Fibroblast of lung (primary cell): ENCODE data around the gene EXOC8. TPM values are rescaled to one million over a fixed set of nuclear protein-coding genes. Genes with fewer than 3 reads are reported as not detected.

Experiments used
- DNase-seq, 2 donors: peaks; one replicate each; pipeline versions ENCODE4 v3.0.0 to v3.0.0-alpha.2; 2010; ENCODE audit warnings: low read depth in 2 of 2
- H2AFZ ChIP-seq: 2 replicates; pipeline ENCODE4 v1.5.1; 2012; ENCODE audit warnings: low read length, control low read depth, inconsistent platforms
- H3K27ac ChIP-seq: 2 replicates; pipeline ENCODE4 v1.5.1; 2011; ENCODE audit warnings: low read length, control low read depth; ENCODE audit not compliant: insufficient read depth
- H3K27me3 ChIP-seq: 2 replicates; pipeline ENCODE4 v1.5.1; 2011; ENCODE audit warnings: mild to moderate bottlenecking, low read length; ENCODE audit not compliant: control insufficient read depth, insufficient read depth
- H3K36me3 ChIP-seq: 2 replicates; pipeline ENCODE4 v1.5.1; 2011; ENCODE audit warnings: low read length; ENCODE audit not compliant: control insufficient read depth, insufficient read depth
- H3K4me1 ChIP-seq: 2 replicates; pipeline ENCODE4 v1.5.1; 2011; ENCODE audit warnings: low read length; ENCODE audit not compliant: control insufficient read depth, insufficient read depth; ENCODE audit errors: extremely low read depth
- H3K4me2 ChIP-seq: 2 replicates; pipeline ENCODE4 v1.5.1; 2011; ENCODE audit warnings: low read length, control low read depth; ENCODE audit not compliant: insufficient read depth; ENCODE audit errors: extremely low read depth
- H3K4me3 ChIP-seq, 4 experiments: fragments of 200-600 bp in 1 of 4; sonication (generic) in 1 of 4; replicated peaks in 1 of 4; 2 replicates each; pipeline ENCODE4 v1.5.1; 2011 to 2016; ENCODE audit warnings: low read length in 4 of 4, low read depth in 3 of 4, mild to moderate bottlenecking in 3 of 4, control low read depth in 2 of 4, inconsistent platforms in 1 of 4, mixed read lengths in 1 of 4; ENCODE audit not compliant: insufficient read depth in 1 of 4; ENCODE audit errors: control extremely low read depth in 1 of 4
- H3K79me2 ChIP-seq: 2 replicates; pipeline ENCODE4 v1.5.1; 2012; ENCODE audit warnings: mild to moderate bottlenecking, low read length, inconsistent platforms; ENCODE audit not compliant: control insufficient read depth, insufficient read depth
- H3K9ac ChIP-seq: 2 replicates; pipeline ENCODE4 v1.5.1; 2011; ENCODE audit warnings: mild to moderate bottlenecking, low read length, control low read depth; ENCODE audit not compliant: insufficient read depth
- H3K9me3 ChIP-seq: 2 replicates; pipeline ENCODE4 v1.5.1; 2012; ENCODE audit warnings: low read depth, low read length; ENCODE audit not compliant: control insufficient read depth, insufficient read depth
- H4K20me1 ChIP-seq: 2 replicates; pipeline ENCODE4 v1.5.1; 2011; ENCODE audit warnings: low read length; ENCODE audit not compliant: control insufficient read depth, insufficient read depth; ENCODE audit errors: extremely low read depth
- EZH2 ChIP-seq: IDR thresholded peaks from 2 replicates; pipeline ENCODE4 v1.5.1; 2012; ENCODE audit warnings: low read length, control low read depth, mild to moderate bottlenecking; ENCODE audit errors: missing control alignments
- polyA plus RNA-seq, 2 donors: library from polyadenylated mRNA; depleted of rRNA in 1 of 2; stranded (reverse) in 1 of 2; unstranded in 1 of 2; fragments of >200 nt; gene quantifications; 2 replicates each; pipeline ENCODE4 v1.2.1, GENCODE V29; 2011 to 2012; ENCODE audit warnings: missing spikeins in 1 of 2
- total RNA-seq: library from RNA; depleted of rRNA; stranded (reverse); fragments of >200 nt; gene quantifications from 2 replicates; pipeline ENCODE4 v1.2.1, GENCODE V29; 2014
- TF ChIP-seq, protein P1 (sequence below), 2 donors: IDR thresholded peaks in 1 of 2; conservative IDR thresholded peaks in 1 of 2; 1 replicate in 1 of 2; 2 replicates in 1 of 2; pipeline ENCODE4 v1.5.1; 2011 to 2012; ENCODE audit warnings: low read length in 2 of 2, control low read depth in 1 of 2, inconsistent platforms in 1 of 2, low read depth in 1 of 2, mild to moderate bottlenecking in 1 of 2

The EXOC8 gene
- total and polyA plus RNA-seq, 2 donors (not counting 1 experiment from before 2014, with no cell fraction given): 5.8 to 17.0 TPM

DNA sequence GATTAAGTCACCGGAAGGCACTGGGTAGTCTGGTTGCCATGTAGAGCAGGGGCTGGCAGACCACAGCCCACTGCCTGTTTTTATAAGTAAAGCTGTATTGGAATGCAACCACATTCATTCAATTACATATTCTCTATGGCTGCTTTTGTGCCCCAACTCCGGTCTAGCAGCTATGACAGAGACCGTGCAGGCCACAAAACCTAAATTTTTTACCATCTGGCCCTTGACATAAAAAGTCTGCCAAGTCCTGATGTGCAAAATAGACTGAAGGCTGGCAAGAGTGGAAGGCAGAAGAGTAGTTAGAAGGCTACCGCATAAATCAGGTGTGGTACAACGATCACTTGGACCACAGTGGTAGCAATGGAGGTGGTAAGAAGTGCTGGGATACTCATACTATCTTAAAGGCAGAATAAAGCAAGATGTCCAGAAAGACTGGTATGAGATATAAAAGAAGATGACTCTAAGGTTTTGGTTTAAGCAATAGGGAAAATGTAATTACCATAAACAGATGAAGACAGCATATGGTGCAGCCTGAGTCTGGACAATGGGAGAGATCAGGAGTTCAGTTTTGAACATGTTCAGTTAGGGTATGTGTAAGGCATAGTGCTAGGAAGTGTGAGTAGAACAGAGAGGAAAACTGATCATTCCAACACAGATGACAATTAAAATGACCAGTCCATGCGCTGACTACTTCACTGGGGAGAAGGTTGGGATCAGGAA lies 47.2 kb upstream of the EXOC8 start:
- no peak overlapping the region for H3K9ac ChIP-seq
- H3K27me3 ChIP-seq: no peaks in the 10 kb centered on the region
- H3K4me3 ChIP-seq: no peak overlapping the region
- H3K9me3 ChIP-seq: no peaks in the 10 kb centered on the region
- no peak overlapping the region for H3K4me2 ChIP-seq
- H3K4me1 ChIP-seq: peaks cover 4% of the 10 kb centered on the region
- no peak overlapping the region for H3K27ac ChIP-seq
- no peak overlapping the region for H2AFZ ChIP-seq
- TF ChIP-seq, protein P1, sequence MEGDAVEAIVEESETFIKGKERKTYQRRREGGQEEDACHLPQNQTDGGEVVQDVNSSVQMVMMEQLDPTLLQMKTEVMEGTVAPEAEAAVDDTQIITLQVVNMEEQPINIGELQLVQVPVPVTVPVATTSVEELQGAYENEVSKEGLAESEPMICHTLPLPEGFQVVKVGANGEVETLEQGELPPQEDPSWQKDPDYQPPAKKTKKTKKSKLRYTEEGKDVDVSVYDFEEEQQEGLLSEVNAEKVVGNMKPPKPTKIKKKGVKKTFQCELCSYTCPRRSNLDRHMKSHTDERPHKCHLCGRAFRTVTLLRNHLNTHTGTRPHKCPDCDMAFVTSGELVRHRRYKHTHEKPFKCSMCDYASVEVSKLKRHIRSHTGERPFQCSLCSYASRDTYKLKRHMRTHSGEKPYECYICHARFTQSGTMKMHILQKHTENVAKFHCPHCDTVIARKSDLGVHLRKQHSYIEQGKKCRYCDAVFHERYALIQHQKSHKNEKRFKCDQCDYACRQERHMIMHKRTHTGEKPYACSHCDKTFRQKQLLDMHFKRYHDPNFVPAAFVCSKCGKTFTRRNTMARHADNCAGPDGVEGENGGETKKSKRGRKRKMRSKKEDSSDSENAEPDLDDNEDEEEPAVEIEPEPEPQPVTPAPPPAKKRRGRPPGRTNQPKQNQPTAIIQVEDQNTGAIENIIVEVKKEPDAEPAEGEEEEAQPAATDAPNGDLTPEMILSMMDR (conservative IDR thresholded peaks at IDR 0.05 in 1 of 2, IDR thresholded peaks at IDR 0.05 in 1 of 2; ENCODE audit: low read depth in 1 of 2, low read length in 2 of 2): no peak
- no peaks in the 10 kb centered on the region for H4K20me1 ChIP-seq
- no peak for DNase-seq
- H3K79me2 ChIP-seq: peaks cover 45% of the 10 kb centered on the region
- H3K36me3 ChIP-seq: no peaks in the 10 kb centered on the region

DNA sequence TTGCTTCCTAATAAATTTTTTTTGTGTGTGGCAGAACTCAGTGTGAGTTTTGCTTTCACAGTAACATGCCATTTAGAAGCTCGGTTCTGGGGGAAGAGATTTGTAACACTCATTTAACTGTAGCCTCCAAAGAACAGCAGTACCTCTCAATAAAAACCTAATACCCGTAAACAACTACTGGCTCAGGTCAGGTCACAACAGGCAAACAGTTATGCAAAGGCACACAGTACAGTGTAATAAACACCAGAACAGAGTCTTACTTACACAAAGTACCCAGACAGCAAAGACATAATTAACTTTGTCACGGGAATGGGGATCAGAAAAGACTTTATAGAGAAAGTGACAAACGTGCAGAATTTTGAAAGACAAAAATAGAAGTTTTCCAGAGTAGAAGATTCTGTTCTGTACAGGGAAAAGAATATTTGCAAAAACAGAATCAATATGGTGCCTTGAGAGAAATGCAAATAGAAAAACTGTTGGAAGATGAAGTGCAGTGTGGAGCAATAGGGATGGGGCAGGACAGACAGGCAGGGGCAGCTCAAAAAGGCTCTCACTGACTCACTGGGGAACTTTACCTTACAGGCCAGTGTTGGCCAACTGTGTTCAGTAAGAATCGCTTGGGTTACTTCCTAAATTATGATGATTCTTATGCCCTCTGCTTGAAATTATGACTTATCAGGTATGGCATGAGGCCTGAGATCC lies 45.7 kb upstream of the EXOC8 start:
- H3K9me3 ChIP-seq: no peaks in the 10 kb centered on the region
- no peak overlapping the region for H3K27ac ChIP-seq
- H3K27me3 ChIP-seq: no peaks in the 10 kb centered on the region
- no peaks in the 10 kb centered on the region for H4K20me1 ChIP-seq
- H3K79me2 ChIP-seq: peaks cover 41% of the 10 kb centered on the region
- no peak for DNase-seq
- H3K4me3 ChIP-seq: no peak overlapping the region
- H3K9ac ChIP-seq: no peak overlapping the region
- no peak for TF ChIP-seq EZH2
- TF ChIP-seq, protein P1 (conservative IDR thresholded peaks at IDR 0.05 in 1 of 2, IDR thresholded peaks at IDR 0.05 in 1 of 2; ENCODE audit: low read depth in 1 of 2, low read length in 2 of 2): no peak
- no peak overlapping the region for H3K4me2 ChIP-seq
- no peak overlapping the region for H2AFZ ChIP-seq
- no peaks in the 10 kb centered on the region for H3K36me3 ChIP-seq
- peaks cover 4% of the 10 kb centered on the region for H3K4me1 ChIP-seq

DNA sequence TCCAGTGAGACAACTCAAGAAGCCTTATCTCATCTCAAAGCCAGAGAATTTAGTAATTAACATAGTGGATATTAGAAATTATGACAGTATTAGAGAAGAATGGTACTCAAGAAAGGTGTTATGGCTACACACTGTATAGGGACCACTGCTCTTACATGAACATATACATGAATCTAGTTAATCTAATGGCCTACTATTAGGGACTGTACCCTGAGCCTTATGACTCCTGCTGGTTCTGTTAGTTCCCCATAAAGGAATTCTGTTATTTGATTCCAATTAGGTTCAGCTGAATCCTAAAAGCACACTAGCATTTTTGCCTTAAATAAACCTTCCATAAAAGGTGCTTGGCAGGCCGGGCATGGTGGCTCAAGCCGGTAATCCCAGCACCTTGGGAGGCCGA lies 44.8 kb upstream of the EXOC8 start:
- peaks cover 37% of the 10 kb centered on the region for H3K79me2 ChIP-seq
- no peaks in the 10 kb centered on the region for H3K36me3 ChIP-seq
- no peak overlapping the region for H3K4me3 ChIP-seq
- TF ChIP-seq, protein P1 (conservative IDR thresholded peaks at IDR 0.05 in 1 of 2, IDR thresholded peaks at IDR 0.05 in 1 of 2; ENCODE audit: low read depth in 1 of 2, low read length in 2 of 2): no peak
- no peak for TF ChIP-seq EZH2
- H3K9ac ChIP-seq: no peak overlapping the region
- DNase-seq: no peak
- no peaks in the 10 kb centered on the region for H3K4me1 ChIP-seq
- no peaks in the 10 kb centered on the region for H3K9me3 ChIP-seq
- no peak overlapping the region for H3K27ac ChIP-seq
- no peak overlapping the region for H2AFZ ChIP-seq
- no peak overlapping the region for H3K4me2 ChIP-seq
- H3K27me3 ChIP-seq: no peaks in the 10 kb centered on the region
- H4K20me1 ChIP-seq: no peaks in the 10 kb centered on the region
